PC-9 (cell line): Measurements from ENCODE around the gene PRKAG1. TPM values are rescaled to one million over a fixed set of nuclear protein-coding genes. Genes with fewer than 3 reads are reported as not detected.

ENCODE experiments used
- BruUV-seq: library from RNA; stranded (reverse); fragments of 400-500 nt; replicated peaks from 2 replicates; lab custom pipeline; 2021; lab: Mats Ljungman, UMichigan
- CTCF ChIA-PET: fragments of 300-600 bp; sonication (Branson Sonifier 250); formaldehyde crosslinking; loops from one replicate; lab custom pipeline; 2022; ENCODE audit warnings: antibody characterized with exemption; lab: Charles Lee
- POLR2A ChIA-PET: fragments of 300-600 bp; sonication (Branson Sonifier 250); formaldehyde crosslinking; loops from one replicate; lab custom pipeline; 2022; ENCODE audit warnings: antibody characterized with exemption; ENCODE audit not compliant: unreplicated experiment; lab: Charles Lee
- DNase-seq, 2 experiments: peaks; one replicate each; pipeline versions ENCODE4 v3.0.0 to v3.0.0-alpha.2; 2015 to 2022; ENCODE audit warnings: mixed read lengths in 1 of 2
- H2AFZ ChIP-seq: fragments of 200-600 bp; sonication (generic); 2 replicates; pipeline ENCODE4 v1.8.1; 2017; ENCODE audit warnings: antibody characterized with exemption
- H3F3A ChIP-seq: fragments of 200-600 bp; sonication (generic); 2 replicates; pipeline ENCODE4 v1.8.1; 2017; ENCODE audit warnings: antibody characterized with exemption, mild to moderate bottlenecking, low read depth; ENCODE audit not compliant: insufficient read depth
- H3K27ac ChIP-seq: fragments of 200-600 bp; sonication (generic); 2 replicates; pipeline ENCODE4 v1.6.1; 2016; ENCODE audit warnings: mixed run types
- H3K27me3 ChIP-seq: fragments of 200-600 bp; sonication (generic); 2 replicates; pipeline ENCODE4 v1.6.1; 2016; ENCODE audit warnings: low read depth, mixed run types; ENCODE audit not compliant: insufficient read depth
- H3K36me3 ChIP-seq: fragments of 200-600 bp; sonication (generic); 2 replicates; pipeline ENCODE4 v1.6.1; 2016; ENCODE audit warnings: low read depth, mixed run types
- H3K4me1 ChIP-seq: fragments of 200-600 bp; sonication (generic); replicated peaks from 2 replicates; pipeline ENCODE4 v1.6.1; 2016; ENCODE audit warnings: mixed run types; ENCODE audit not compliant: insufficient read depth
- H3K4me2 ChIP-seq: fragments of 200-600 bp; sonication (generic); 2 replicates; pipeline ENCODE4 v1.6.1; 2017; ENCODE audit warnings: mixed run types
- H3K4me3 ChIP-seq: fragments of 200-600 bp; sonication (generic); 2 replicates; pipeline ENCODE4 v1.6.1; 2016; ENCODE audit warnings: mixed run types
- H3K79me2 ChIP-seq: fragments of 200-600 bp; sonication (generic); 2 replicates; pipeline ENCODE4 v1.6.1; 2017; ENCODE audit warnings: low read depth, mixed run types
- H3K9me2 ChIP-seq: fragments of 200-600 bp; sonication (generic); 2 replicates; pipeline ENCODE4 v1.8.1; 2017; ENCODE audit warnings: mild to moderate bottlenecking; ENCODE audit not compliant: insufficient read depth
- H3K9me3 ChIP-seq: fragments of 200-600 bp; sonication (generic); 2 replicates; pipeline ENCODE4 v1.8.1; 2016; ENCODE audit warnings: low read depth; ENCODE audit not compliant: insufficient read depth
- H4K20me1 ChIP-seq: fragments of 200-600 bp; sonication (generic); 2 replicates; pipeline ENCODE4 v1.8.1; 2017; ENCODE audit not compliant: insufficient read depth
- CTCF ChIP-seq: fragments of 200-600 bp; sonication (generic); conservative IDR thresholded peaks from 2 replicates; pipeline ENCODE4 v1.6.1; 2017; ENCODE audit warnings: mixed run types, antibody characterized with exemption, mild to moderate bottlenecking, moderate library complexity
- EZH2 ChIP-seq: fragments of 200-600 bp; sonication (generic); IDR thresholded peaks from 2 replicates; pipeline ENCODE4 v1.8.0; 2017; ENCODE audit warnings: antibody characterized with exemption, low read depth
- intact Hi-C: fragments of 100-400 bp; cut with micrococcal nuclease; formaldehyde crosslinking; loops from one replicate; pipeline ENCODE4 v1.10.0; 2022; ENCODE audit not compliant: unreplicated experiment
- total RNA-seq: library from RNA; stranded (reverse); gene quantifications from 2 replicates; pipeline ENCODE4 v1.2.3, GENCODE V29; 2021

PRKAG1 gene
- total RNA-seq, 1 experiment from 2014 or later = 53.6 TPM

GRCh38 chr12:48985901-48986300, 32.7 kb downstream of the PRKAG1 start:
- H3K4me3 ChIP-seq = no peak overlapping the region
- intact Hi-C loops = no loop called here
- H3K36me3 ChIP-seq = no peaks in the 10 kb centered on the region
- H3K27ac ChIP-seq = no peak overlapping the region
- peaks cover 33% of the 10 kb centered on the region for H3K27me3 ChIP-seq
- no peaks in the 10 kb centered on the region for H3K79me2 ChIP-seq
- BruUV-seq = no TSS peak
- no peaks in the 10 kb centered on the region for H3F3A ChIP-seq
- no peaks in the 10 kb centered on the region for H3K9me3 ChIP-seq
- POLR2A ChIA-PET = no interaction called here
- H3K4me2 ChIP-seq = no peak overlapping the region
- no peaks in the 10 kb centered on the region for H3K4me1 ChIP-seq
- no peak for TF ChIP-seq CTCF
- H3K9me2 ChIP-seq = no peaks in the 10 kb centered on the region
- CTCF ChIA-PET = interaction anchor here (0.6 kb wide), 1 partner anchor 39 kb away, joined by 3 read pairs; no protein-coding TSS in a partner anchor
- DNase-seq = no peak
- H4K20me1 ChIP-seq = no peaks in the 10 kb centered on the region
- no peak overlapping the region for H2AFZ ChIP-seq

- Histone ChIP-seq H2AFZ (no peak overlapping the region), H3F3A (no peaks in the 10 kb centered on the region), H3K4me1 (no peaks in the 10 kb centered on the region), H3K27ac (no peak overlapping the region), H3K36me3 (no peaks in the 10 kb centered on the region), H3K79me2 (no peaks in the 10 kb centered on the region), H3K4me2 (no peak overlapping the region), H3K4me3 (no peak overlapping the region), H3K9me3 (no peaks in the 10 kb centered on the region), H3K27me3 (peaks cover 36% of the 10 kb centered on the region), H3K9me2 (no peaks in the 10 kb centered on the region), H4K20me1 (no peaks in the 10 kb centered on the region)
- DNase-seq = no peak
- TF ChIP-seq EZH2 (no peak), CTCF (no peak)
- ChIA-PET CTCF (interaction anchor here (0.6 kb wide), 1 partner anchor 39 kb away, joined by 3 read pairs; no protein-coding TSS in a partner anchor), POLR2A (no interaction called here)
- intact Hi-C loops = no loop called here
- no TSS peak for BruUV-seq
Observed at GRCh38 chr12:48985475-48985897, 33.1 kb downstream of the PRKAG1 start.

- H3K9me2 ChIP-seq = no peaks in the 10 kb centered on the region
- no peaks in the 10 kb centered on the region for H3F3A ChIP-seq
- H3K9me3 ChIP-seq = no peaks in the 10 kb centered on the region
- CTCF ChIA-PET = no interaction called here
- no peak overlapping the region for H3K4me3 ChIP-seq
- peaks cover 55% of the 10 kb centered on the region for H3K27me3 ChIP-seq
- no peak overlapping the region for H3K4me2 ChIP-seq
- TF ChIP-seq CTCF = no peak
- TF ChIP-seq EZH2 = no peak
- no peak for DNase-seq
- H3K79me2 ChIP-seq = no peaks in the 10 kb centered on the region
- no peaks in the 10 kb centered on the region for H4K20me1 ChIP-seq
- no peak overlapping the region for H2AFZ ChIP-seq
- BruUV-seq = no TSS peak
- intact Hi-C loops = no loop called here
- no peaks in the 10 kb centered on the region for H3K36me3 ChIP-seq
- H3K27ac ChIP-seq = no peak overlapping the region
- POLR2A ChIA-PET = no interaction called here
- no peaks in the 10 kb centered on the region for H3K4me1 ChIP-seq
Observed at GRCh38 chr12:48982397-48983080, 36.0 kb downstream of the PRKAG1 start.
